ENCODE data around the gene GOLGA5. TPM values are rescaled to one million over a fixed set of nuclear protein-coding genes. Genes with fewer than 3 reads are reported as not detected.

Gene GOLGA5
- total and polyA plus RNA-seq, 2 of the 13 experiments (the other 11 are each of a cell fraction or from before 2014, with no cell fraction given): 31.0 to 40.0 TPM

GRCh38 chr14:92832137-92832700, 38.1 kb downstream of the GOLGA5 start (continued):
- TF ChIP-seq KDM2A (CRISPR knock-in tag; IDR thresholded peaks at IDR 0.05; ENCODE audit: borderline replicate concordance, low read depth): no peak
- TF ChIP-seq CCDC6 (CRISPR knock-in tag; IDR thresholded peaks at IDR 0.05): no peak
- no peak for TF ChIP-seq ZBTB4 (CRISPR knock-in tag; IDR thresholded peaks at IDR 0.05; ENCODE audit: borderline replicate concordance)
- TF ChIP-seq PHB2 (IDR thresholded peaks at IDR 0.05; ENCODE audit: partially characterized antibody): no peak
- TF ChIP-seq ZNF367 (CRISPR knock-in tag; IDR thresholded peaks at IDR 0.05; ENCODE audit: borderline replicate concordance): no peak
- TF ChIP-seq FOXC1 (CRISPR knock-in tag; IDR thresholded peaks at IDR 0.05; ENCODE audit: borderline replicate concordance): no peak
- TF ChIP-seq ZNF496 (CRISPR knock-in tag; IDR thresholded peaks at IDR 0.05; ENCODE audit: insufficient replicate concordance): no peak
- no peak for TF ChIP-seq ELF4 (CRISPR knock-in tag; IDR thresholded peaks at IDR 0.05; ENCODE audit: borderline replicate concordance)
- no peak for TF ChIP-seq CREBL2 (CRISPR knock-in tag; IDR thresholded peaks at IDR 0.05; ENCODE audit: borderline replicate concordance)
- no peak for TF ChIP-seq CBX2 (IDR thresholded peaks at IDR 0.05; ENCODE audit: low read depth, low read length)
- no peak for TF ChIP-seq CBX2 (CRISPR knock-in tag; IDR thresholded peaks at IDR 0.05; ENCODE audit: low read depth)
- no peak for TF ChIP-seq FOXP4 (CRISPR knock-in tag; IDR thresholded peaks at IDR 0.05)
- TF ChIP-seq FOXK2 (IDR thresholded peaks at IDR 0.05): no peak
- no peak for TF ChIP-seq DNMT1 (CRISPR knock-in tag; IDR thresholded peaks at IDR 0.05)

All from HepG2 (cell line).